Activated naive CD4-positive, alpha-beta T cell treated with anti-CD3 and anti-CD28 coated beads, Interleukin-2, amount 50 U/mL, for 72 hours (primary cell): Measurements from ENCODE around the gene SMPD3. TPM values are rescaled to one million over a fixed set of nuclear protein-coding genes. Genes with fewer than 3 reads are reported as not detected.
"Not testable (repeated sequence)": the region's sequence is repeated elsewhere in the genome, so short reads cannot be mapped to it uniquely, and the experiment has no call there.

Experiments used
- ATAC-seq, 2 donors: fragments of 150-1000 bp; cut with Tn5 transposase; 2 replicates each; pipeline ENCODE4 v1.10.0; 2021; ENCODE audit warnings: mild to moderate bottlenecking in 2 of 2, moderate library complexity in 2 of 2
- DNase-seq, 2 donors: peaks; one replicate each; pipeline ENCODE4 v3.0.0; 2021 to 2022; ENCODE audit warnings: low spot score in 2 of 2
- H3K27ac Mint-ChIP-seq, 2 donors: one replicate each; pipeline ENCODE4 v1.8.0; 2022; ENCODE audit warnings: mild to moderate bottlenecking in 2 of 2, mixed read lengths in 2 of 2
- H3K36me3 Mint-ChIP-seq, 2 donors: one replicate each; pipeline ENCODE4 v1.8.0; 2022; ENCODE audit warnings: mixed read lengths in 2 of 2
- H3K9me3 Mint-ChIP-seq, 2 donors: one replicate each; pipeline ENCODE4 v1.8.0; 2022; ENCODE audit warnings: mixed read lengths in 2 of 2
- total RNA-seq, 2 donors: library from RNA; stranded (reverse); gene quantifications; one replicate each; pipeline ENCODE4 v1.2.3, GENCODE V29; 2022

Gene SMPD3
- total RNA-seq = 1 to 10 TPM in 1 of 2 donors, under 1 TPM in 1; 0.12 to 1.0 TPM

- peak; percentile 94 to 96 for ATAC-seq
- DNase-seq = peak; percentile 95 to 98
- Mint-ChIP-seq H3K27ac (peak within 1 kb of the TSS; percentile 31 to 45), H3K36me3 (no peaks in the 10 kb centered on the region), H3K9me3 (no peaks in the 10 kb centered on the region)
These were observed at the start of gene SMPD3 for GRCh38 chr16:68448360-68448970. TSS of gene SMPD3 (minus strand) at chr16:68448508. CDS start at chr16:68372181, 76,327 bp downstream.

- ATAC-seq (no peak), DNase-seq (no peak)
- no peaks in the 10 kb centered on the region for H3K9me3 Mint-ChIP-seq
- H3K36me3 Mint-ChIP-seq = no peaks in the 10 kb centered on the region
- H3K27ac Mint-ChIP-seq = no peak overlapping the region
These were observed 48.4 kb upstream of the SMPD3 start for GRCh38 chr16:68496689-68497088.

GRCh38 chr16:68494261-68494660, 46.0 kb upstream of the SMPD3 start:
- DNase-seq, H3K27ac Mint-ChIP-seq, ATAC-seq, H3K9me3 Mint-ChIP-seq, H3K36me3 Mint-ChIP-seq: not testable (repeated sequence)

- Mint-ChIP-seq H3K36me3 (no peaks in the 10 kb centered on the region), H3K9me3 (no peaks in the 10 kb centered on the region), H3K27ac (peak overlapping the region in 1 of 2 donors; percentile 74)
- DNase-seq = no peak
- ATAC-seq = no peak
These were observed 45.2 kb upstream of the SMPD3 start for GRCh38 chr16:68493412-68494070.

- Mint-ChIP-seq H3K27ac (peak overlapping the region in 1 of 2 donors; percentile 74), H3K9me3 (no peaks in the 10 kb centered on the region), H3K36me3 (no peaks in the 10 kb centered on the region)
- no peak for DNase-seq
- no peak for ATAC-seq
These were observed 44.5 kb upstream of the SMPD3 start for GRCh38 chr16:68492543-68493411.

GRCh38 chr16:68492151-68492542, 43.8 kb upstream of the SMPD3 start:
- ATAC-seq = no peak
- Mint-ChIP-seq H3K27ac (no peak overlapping the region), H3K9me3 (no peaks in the 10 kb centered on the region), H3K36me3 (no peaks in the 10 kb centered on the region)
- DNase-seq = no peak

GRCh38 chr16:68491576-68491950, 43.3 kb upstream of the SMPD3 start:
- H3K9me3 Mint-ChIP-seq = no peaks in the 10 kb centered on the region
- no peaks in the 10 kb centered on the region for H3K36me3 Mint-ChIP-seq
- no peak overlapping the region for H3K27ac Mint-ChIP-seq
- ATAC-seq (no peak), DNase-seq (no peak)

- Mint-ChIP-seq H3K36me3 (no peaks in the 10 kb centered on the region), H3K27ac (no peak overlapping the region), H3K9me3 (no peaks in the 10 kb centered on the region)
- DNase-seq = no peak
- peak in 1 of 2 donors; percentile 67 for ATAC-seq
These were observed 42.7 kb upstream of the SMPD3 start for GRCh38 chr16:68490829-68491575.

- H3K36me3 Mint-ChIP-seq = no peaks in the 10 kb centered on the region
- no peaks in the 10 kb centered on the region for H3K9me3 Mint-ChIP-seq
- H3K27ac Mint-ChIP-seq = peak overlapping the region in 1 of 2 donors; percentile 68
- DNase-seq (no peak), ATAC-seq (no peak)
These were observed 42.0 kb upstream of the SMPD3 start for GRCh38 chr16:68490358-68490757.

GRCh38 chr16:68488554-68488953, 40.2 kb upstream of the SMPD3 start:
- DNase-seq = no peak
- no peak for ATAC-seq
- H3K27ac Mint-ChIP-seq = no peak overlapping the region
- no peaks in the 10 kb centered on the region for H3K36me3 Mint-ChIP-seq
- no peaks in the 10 kb centered on the region for H3K9me3 Mint-ChIP-seq

- ATAC-seq = no peak
- no peaks in the 10 kb centered on the region for H3K36me3 Mint-ChIP-seq
- H3K27ac Mint-ChIP-seq = no peak overlapping the region
- H3K9me3 Mint-ChIP-seq = no peaks in the 10 kb centered on the region
- no peak for DNase-seq
These were observed 39.4 kb upstream of the SMPD3 start for GRCh38 chr16:68487669-68488068.

- DNase-seq (no peak), ATAC-seq (no peak)
- Mint-ChIP-seq H3K9me3 (no peaks in the 10 kb centered on the region), H3K36me3 (no peaks in the 10 kb centered on the region), H3K27ac (no peak overlapping the region)
These were observed 38.9 kb upstream of the SMPD3 start for GRCh38 chr16:68487203-68487514.

GRCh38 chr16:68486502-68487202, 38.3 kb upstream of the SMPD3 start:
- no peaks in the 10 kb centered on the region for H3K36me3 Mint-ChIP-seq

GRCh38 chr16:68481636-68482035, 33.3 kb upstream of the SMPD3 start:
- no peaks in the 10 kb centered on the region for H3K36me3 Mint-ChIP-seq
- DNase-seq = no peak
- H3K27ac Mint-ChIP-seq = no peak overlapping the region
- no peaks in the 10 kb centered on the region for H3K9me3 Mint-ChIP-seq
- ATAC-seq = no peak

More at GRCh38 chr16:68486502-68487202, 38.3 kb upstream of the SMPD3 start:
- Mint-ChIP-seq H3K9me3 (no peaks in the 10 kb centered on the region), H3K27ac (no peak overlapping the region)
- DNase-seq (no peak), ATAC-seq (no peak)

- no peaks in the 10 kb centered on the region for H3K36me3 Mint-ChIP-seq
- no peaks in the 10 kb centered on the region for H3K9me3 Mint-ChIP-seq
- H3K27ac Mint-ChIP-seq = no peak overlapping the region
- DNase-seq = no peak
- no peak for ATAC-seq
These were observed 32.0 kb upstream of the SMPD3 start for GRCh38 chr16:68480084-68480995.
